Activated naive CD4-positive, alpha-beta T cell treated with anti-CD3 and anti-CD28 coated beads, Interleukin-2, amount 50 U/mL, for 24 hours (primary cell): ENCODE results near the gene HMCN2.

ENCODE experiments used
- H3K27ac Mint-ChIP-seq: one replicate; pipeline ENCODE4 v1.8.0; 2021; ENCODE audit warnings: mild to moderate bottlenecking, mixed read lengths
- H3K27me3 Mint-ChIP-seq: one replicate; pipeline ENCODE4 v1.8.0; 2021; ENCODE audit warnings: mixed read lengths
- H3K36me3 Mint-ChIP-seq: one replicate; pipeline ENCODE4 v1.8.0; 2021; ENCODE audit warnings: mixed read lengths
- H3K4me1 Mint-ChIP-seq: one replicate; pipeline ENCODE4 v1.8.0; 2021; ENCODE audit warnings: mixed read lengths
- H3K4me3 Mint-ChIP-seq: one replicate; pipeline ENCODE4 v1.8.0; 2021; ENCODE audit warnings: mild to moderate bottlenecking, mixed read lengths
- H3K9me3 Mint-ChIP-seq: one replicate; pipeline ENCODE4 v1.8.0; 2021; ENCODE audit warnings: mixed read lengths

HMCN2 gene

DNA sequence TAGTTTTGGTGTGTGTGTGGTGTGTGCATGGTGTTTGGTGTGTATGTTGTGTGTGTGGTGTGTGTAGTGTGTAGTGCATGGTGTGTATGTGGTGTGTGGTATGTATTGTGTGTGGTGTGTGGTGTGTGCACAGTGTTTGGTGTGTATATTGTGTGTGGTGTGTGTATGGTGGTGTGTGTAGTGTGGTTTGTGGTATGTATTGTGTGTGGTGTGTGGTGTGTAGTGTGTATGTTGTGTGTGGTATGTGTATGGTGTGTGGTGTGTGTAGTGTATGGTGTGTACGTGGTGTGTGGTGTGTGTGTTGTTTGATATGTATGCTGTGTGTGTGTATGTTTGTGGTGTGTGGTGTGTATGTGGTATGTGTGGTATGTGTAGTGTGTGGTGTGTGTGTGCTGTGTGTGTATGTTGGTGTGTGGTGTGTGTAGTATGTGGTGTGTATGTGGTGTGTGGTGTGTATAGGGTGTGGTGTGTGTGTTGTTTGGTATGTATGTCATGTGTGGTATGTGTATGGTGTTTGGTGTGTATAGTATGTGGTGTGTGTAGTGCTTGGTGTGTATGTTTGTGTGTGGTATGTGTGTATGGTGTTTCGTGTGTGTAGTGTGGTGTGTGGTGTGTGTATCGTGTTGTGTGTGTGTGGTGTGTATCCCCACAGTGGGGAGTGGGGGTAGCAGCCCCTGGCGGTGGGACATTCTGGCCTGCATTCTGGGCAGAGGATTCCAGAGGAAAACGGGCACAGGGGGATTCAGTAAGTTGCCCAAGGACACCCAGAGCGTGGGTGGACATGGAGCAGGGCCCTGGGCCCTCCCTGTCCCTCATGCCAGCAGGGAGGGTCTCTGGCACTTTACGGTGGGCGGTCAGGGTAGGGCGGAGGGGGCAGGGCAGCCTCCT, 79.7 kb downstream of the HMCN2 start:
- no peak overlapping the region for H3K4me3 Mint-ChIP-seq
- no peaks in the 10 kb centered on the region for H3K27me3 Mint-ChIP-seq
- no peak overlapping the region for H3K27ac Mint-ChIP-seq
- no peaks in the 10 kb centered on the region for H3K4me1 Mint-ChIP-seq
- H3K9me3 Mint-ChIP-seq: no peaks in the 10 kb centered on the region
- no peaks in the 10 kb centered on the region for H3K36me3 Mint-ChIP-seq

DNA sequence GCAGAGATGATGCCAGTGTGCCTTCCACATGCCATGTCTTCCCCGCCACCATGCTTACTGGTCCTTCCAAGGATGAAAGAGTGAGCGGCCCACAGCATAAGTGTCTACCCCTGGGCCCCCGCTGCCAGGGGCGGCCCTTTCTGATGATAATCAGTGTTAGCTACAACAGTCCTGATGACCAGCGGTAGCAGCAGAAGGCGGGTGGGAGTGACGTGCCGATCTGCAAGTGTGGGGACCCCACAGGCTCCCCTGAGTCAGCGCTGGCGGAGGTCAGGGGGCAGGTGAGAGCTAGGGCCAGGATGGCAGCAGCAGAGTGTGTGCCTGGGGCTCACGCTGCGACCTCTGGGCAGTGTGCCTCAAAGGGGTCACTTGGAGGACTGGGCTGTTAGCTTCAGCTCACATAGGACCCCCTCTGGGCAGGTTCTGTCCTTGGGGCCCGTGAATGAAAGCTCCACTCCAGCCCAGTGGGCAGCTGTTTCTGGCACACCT, 80.4 kb downstream of the HMCN2 start:
- Mint-ChIP-seq H3K9me3 (no peaks in the 10 kb centered on the region), H3K4me1 (no peaks in the 10 kb centered on the region), H3K27ac (no peak overlapping the region), H3K4me3 (no peak overlapping the region), H3K36me3 (no peaks in the 10 kb centered on the region), H3K27me3 (no peaks in the 10 kb centered on the region)

DNA sequence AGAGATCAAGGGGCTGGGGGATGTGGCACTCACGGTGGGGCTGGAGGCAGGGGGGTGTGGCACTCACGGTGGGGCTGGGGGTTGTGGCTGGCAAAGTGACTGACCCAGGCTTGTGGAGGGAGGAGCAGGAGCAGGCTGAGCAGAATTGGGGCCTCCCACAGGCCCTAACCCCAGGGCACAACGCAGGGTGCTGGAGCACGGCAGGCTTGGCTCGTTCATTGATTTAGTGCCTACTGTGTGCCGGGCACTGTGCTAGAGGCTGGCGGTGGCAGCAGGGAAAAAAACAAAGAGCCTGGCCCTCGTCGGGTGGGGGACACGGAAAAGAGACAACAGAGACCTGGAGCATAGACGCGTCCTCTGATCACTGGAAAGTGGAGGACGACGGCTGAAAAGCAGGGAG, 80.9 kb downstream of the HMCN2 start:
- no peaks in the 10 kb centered on the region for H3K36me3 Mint-ChIP-seq
- H3K4me3 Mint-ChIP-seq: no peak overlapping the region
- no peaks in the 10 kb centered on the region for H3K27me3 Mint-ChIP-seq

DNA sequence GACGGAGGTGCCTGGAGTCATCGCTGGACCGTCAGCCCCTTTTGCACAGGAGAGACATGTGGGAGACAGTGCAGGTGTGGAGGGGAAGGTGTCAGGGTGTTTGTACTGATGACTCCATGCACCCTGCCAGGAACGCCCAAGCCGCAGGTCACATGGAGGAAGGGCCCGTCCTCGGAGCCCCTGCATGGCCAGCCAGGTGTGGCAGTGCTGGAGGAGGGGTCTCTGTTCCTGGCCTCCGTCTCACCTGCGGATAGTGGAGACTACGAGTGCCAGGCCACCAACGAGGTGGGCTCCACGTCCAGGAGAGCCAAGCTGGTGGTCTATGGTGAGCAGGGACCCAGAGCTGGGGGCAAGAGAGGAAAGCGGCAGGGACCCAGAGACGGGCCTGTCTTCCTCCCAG, 81.5 kb downstream of the HMCN2 start:
- no peaks in the 10 kb centered on the region for H3K27me3 Mint-ChIP-seq

More for the DNA sequence above, 80.9 kb downstream of the HMCN2 start:
- Mint-ChIP-seq H3K27ac (no peak overlapping the region), H3K9me3 (no peaks in the 10 kb centered on the region), H3K4me1 (no peaks in the 10 kb centered on the region)

DNA sequence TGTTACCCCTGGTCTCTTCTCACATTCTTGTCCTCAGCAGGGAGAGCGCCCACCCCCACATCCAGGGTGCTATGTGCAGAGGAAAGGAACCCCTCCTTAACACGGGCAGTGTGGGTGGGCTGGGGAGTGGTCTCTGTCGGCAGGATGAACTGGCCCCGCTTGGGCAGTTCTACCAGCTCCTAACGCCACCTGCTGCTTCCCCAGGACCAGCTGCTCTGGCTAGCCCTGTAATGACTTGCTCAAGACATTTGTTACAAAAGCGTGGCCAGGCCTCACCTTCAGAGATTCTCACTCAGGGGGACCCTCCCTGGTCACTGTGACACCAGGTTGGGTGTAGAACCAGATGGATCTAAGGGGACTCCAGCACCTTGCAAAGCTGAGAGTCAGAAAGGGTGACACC, 82.4 kb downstream of the HMCN2 start:
- H3K9me3 Mint-ChIP-seq: no peaks in the 10 kb centered on the region
- no peaks in the 10 kb centered on the region for H3K27me3 Mint-ChIP-seq
- no peaks in the 10 kb centered on the region for H3K36me3 Mint-ChIP-seq
- H3K4me3 Mint-ChIP-seq: no peak overlapping the region
- H3K4me1 Mint-ChIP-seq: no peaks in the 10 kb centered on the region
- H3K27ac Mint-ChIP-seq: no peak overlapping the region

More for the DNA sequence above, 81.5 kb downstream of the HMCN2 start:
- no peaks in the 10 kb centered on the region for H3K36me3 Mint-ChIP-seq
- H3K27ac Mint-ChIP-seq: no peak overlapping the region
- H3K9me3 Mint-ChIP-seq: no peaks in the 10 kb centered on the region
- H3K4me1 Mint-ChIP-seq: no peaks in the 10 kb centered on the region
- no peak overlapping the region for H3K4me3 Mint-ChIP-seq

DNA sequence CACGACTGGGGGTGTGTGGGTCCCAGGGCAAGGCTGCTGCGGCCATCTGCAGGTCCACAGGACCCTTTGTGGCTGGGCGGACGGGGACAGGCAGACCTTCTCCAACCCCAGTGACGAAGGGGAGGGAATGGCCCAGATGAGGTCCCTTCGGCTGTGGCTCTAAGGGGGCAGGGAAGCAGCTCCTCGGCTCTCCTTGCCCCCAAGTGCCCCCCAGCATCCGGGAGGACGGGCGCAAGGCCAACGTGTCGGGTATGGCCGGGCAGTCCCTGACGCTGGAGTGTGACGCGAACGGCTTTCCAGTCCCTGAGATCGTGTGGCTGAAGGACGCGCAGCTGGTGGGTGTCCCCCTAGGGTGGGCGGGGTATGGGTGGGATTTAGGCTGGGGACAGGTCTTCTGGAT, 82.8 kb downstream of the HMCN2 start:
- H3K4me3 Mint-ChIP-seq: no peak overlapping the region
- H3K27me3 Mint-ChIP-seq: no peaks in the 10 kb centered on the region
- H3K4me1 Mint-ChIP-seq: no peaks in the 10 kb centered on the region
- peak overlapping the region; percentile 24 for H3K27ac Mint-ChIP-seq
- H3K36me3 Mint-ChIP-seq: no peaks in the 10 kb centered on the region
- H3K9me3 Mint-ChIP-seq: no peaks in the 10 kb centered on the region

DNA sequence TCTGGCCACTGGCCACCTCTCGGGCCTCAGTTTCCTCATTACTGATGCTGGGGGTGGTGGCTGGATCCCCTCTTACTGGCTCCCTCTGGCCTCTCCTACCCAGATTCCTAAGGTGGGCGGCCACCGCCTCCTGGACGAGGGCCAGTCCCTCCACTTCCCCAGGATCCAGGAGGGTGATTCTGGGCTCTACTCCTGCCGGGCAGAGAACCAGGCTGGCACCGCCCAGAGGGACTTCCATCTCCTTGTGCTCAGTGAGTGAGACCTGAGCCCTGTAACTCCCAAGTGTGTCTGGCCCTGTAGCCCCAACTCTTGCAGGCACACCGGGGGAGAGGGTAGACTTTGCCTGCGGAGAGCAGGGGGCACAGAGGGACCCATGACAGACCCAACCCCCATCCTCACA, 83.3 kb downstream of the HMCN2 start:
- Mint-ChIP-seq H3K27me3 (no peaks in the 10 kb centered on the region), H3K9me3 (no peaks in the 10 kb centered on the region), H3K4me3 (no peak overlapping the region), H3K4me1 (no peaks in the 10 kb centered on the region), H3K36me3 (no peaks in the 10 kb centered on the region), H3K27ac (no peak overlapping the region)

DNA sequence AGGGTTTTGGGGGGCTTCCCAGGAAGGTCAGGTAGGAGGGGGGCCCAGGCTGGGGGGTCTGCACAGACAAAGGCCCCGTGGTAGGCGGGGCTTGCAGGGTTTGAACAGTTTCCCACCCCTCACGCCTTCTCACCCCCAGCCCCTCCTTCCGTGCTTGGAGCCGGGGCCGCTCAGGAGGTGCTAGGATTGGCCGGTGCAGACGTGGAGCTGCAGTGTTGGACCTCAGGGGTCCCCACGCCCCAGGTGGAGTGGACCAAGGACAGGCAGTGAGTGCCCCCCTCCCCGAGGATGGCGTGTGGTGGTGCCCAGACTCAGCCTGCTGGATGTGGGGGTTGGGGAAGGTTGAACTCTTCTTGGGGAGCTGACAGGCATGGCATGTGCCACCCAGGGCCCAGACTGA, 83.8 kb downstream of the HMCN2 start:
- H3K4me3 Mint-ChIP-seq: no peak overlapping the region
- no peak overlapping the region for H3K27ac Mint-ChIP-seq
- no peaks in the 10 kb centered on the region for H3K36me3 Mint-ChIP-seq
- H3K27me3 Mint-ChIP-seq: no peaks in the 10 kb centered on the region
- no peaks in the 10 kb centered on the region for H3K9me3 Mint-ChIP-seq
- no peaks in the 10 kb centered on the region for H3K4me1 Mint-ChIP-seq

DNA sequence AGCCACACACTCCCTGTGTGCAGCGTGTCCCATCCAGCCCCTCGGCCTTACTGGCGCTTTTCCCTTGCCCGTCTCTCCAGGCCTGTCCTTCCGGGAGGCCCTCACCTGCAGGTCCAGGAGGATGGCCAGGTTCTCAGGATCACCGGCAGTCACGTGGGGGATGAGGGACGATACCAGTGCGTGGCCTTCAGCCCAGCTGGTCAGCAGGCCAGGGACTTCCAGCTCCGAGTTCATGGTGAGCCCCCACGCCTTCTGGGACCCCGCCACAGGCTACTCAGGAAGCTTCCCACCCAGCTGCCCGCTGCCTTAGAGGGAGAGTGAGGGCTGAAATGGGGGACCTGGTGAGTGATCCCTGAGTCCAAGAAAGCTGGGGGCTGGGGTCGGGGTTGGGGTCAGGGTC, 85.8 kb downstream of the HMCN2 start:
- H3K4me1 Mint-ChIP-seq: no peaks in the 10 kb centered on the region
- no peak overlapping the region for H3K4me3 Mint-ChIP-seq
- no peak overlapping the region for H3K27ac Mint-ChIP-seq
- H3K27me3 Mint-ChIP-seq: no peaks in the 10 kb centered on the region
- no peaks in the 10 kb centered on the region for H3K36me3 Mint-ChIP-seq
- no peaks in the 10 kb centered on the region for H3K9me3 Mint-ChIP-seq

DNA sequence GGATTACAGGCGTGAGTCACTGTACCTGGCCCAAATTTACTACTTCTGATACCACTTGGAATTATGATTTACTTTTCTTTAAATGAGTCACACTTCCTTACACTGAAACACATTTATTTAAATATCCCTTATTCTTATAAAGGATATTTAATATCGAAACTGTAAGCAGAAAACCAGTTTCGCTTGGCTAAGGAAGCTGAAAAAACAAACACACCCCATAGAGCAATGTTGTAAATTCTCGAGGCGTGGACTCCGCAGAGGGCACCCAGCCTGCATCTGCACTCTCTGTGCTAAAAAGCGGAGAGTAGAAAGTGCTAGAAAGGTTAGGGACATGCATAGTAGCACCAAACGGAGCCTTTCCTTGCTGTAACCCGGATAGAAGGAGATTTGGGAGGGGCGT, 86.5 kb downstream of the HMCN2 start:
- H3K4me3 Mint-ChIP-seq: no peak overlapping the region
- no peaks in the 10 kb centered on the region for H3K27me3 Mint-ChIP-seq
- H3K27ac Mint-ChIP-seq: no peak overlapping the region
- no peaks in the 10 kb centered on the region for H3K4me1 Mint-ChIP-seq
- H3K9me3 Mint-ChIP-seq: no peaks in the 10 kb centered on the region
- no peaks in the 10 kb centered on the region for H3K36me3 Mint-ChIP-seq

DNA sequence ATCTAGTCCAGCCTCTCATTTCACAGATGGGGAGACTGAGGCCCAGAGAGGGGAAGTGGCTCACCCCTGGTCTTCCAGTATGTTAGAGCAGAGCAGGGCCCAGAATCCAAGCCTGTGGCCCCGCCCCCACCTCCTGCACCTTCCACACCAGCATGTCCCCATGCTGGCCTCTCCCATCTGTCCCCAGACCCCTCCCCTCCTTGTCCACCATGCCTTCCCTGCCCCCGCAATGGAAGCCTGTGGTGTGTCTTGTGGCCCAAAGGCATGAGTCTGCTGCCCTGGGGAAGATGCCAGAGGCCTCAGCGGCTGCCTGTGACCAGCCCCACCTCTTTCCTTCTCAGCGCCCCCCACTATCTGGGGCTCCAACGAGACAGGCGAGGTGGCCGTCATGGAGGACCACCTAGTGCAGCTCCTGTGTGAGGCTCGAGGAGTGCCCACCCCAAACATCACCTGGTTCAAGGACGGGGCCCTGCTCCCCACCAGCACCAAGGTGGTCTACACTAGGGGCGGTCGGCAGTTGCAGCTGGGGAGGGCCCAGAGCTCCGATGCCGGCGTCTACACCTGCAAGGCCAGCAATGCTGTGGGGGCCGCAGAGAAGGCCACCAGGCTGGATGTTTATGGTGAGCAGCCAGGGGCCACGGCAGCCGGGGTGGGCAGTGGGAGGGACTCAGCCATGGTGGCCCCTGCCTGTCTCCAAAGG, 87.2 kb downstream of the HMCN2 start:
- Mint-ChIP-seq H3K36me3 (no peaks in the 10 kb centered on the region), H3K9me3 (no peaks in the 10 kb centered on the region), H3K27ac (no peak overlapping the region), H3K4me1 (no peaks in the 10 kb centered on the region), H3K4me3 (no peak overlapping the region), H3K27me3 (no peaks in the 10 kb centered on the region)

DNA sequence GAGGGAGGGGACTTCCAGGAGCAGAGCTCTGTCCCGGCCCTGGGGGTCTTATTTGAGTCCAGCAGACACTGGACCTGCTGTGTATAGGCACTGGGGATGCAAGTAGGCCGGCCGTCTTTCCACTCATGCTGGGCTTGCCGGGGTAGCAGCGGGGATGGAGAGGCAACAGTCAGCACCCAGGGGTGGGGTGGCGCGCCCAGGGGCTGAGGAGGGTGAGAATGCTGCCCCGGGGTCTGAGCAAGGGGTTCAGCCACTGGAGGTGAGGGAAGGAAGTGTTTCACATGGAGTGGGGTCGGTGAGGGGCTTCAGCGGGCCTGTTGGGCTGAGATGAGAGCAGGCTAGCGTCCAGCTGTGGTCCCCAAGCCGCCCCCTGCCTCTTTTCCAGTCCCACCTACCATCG, 88.8 kb downstream of the HMCN2 start:
- Mint-ChIP-seq H3K4me3 (no peak overlapping the region), H3K27me3 (no peaks in the 10 kb centered on the region), H3K9me3 (no peaks in the 10 kb centered on the region), H3K36me3 (no peaks in the 10 kb centered on the region), H3K4me1 (no peaks in the 10 kb centered on the region), H3K27ac (no peak overlapping the region)

DNA sequence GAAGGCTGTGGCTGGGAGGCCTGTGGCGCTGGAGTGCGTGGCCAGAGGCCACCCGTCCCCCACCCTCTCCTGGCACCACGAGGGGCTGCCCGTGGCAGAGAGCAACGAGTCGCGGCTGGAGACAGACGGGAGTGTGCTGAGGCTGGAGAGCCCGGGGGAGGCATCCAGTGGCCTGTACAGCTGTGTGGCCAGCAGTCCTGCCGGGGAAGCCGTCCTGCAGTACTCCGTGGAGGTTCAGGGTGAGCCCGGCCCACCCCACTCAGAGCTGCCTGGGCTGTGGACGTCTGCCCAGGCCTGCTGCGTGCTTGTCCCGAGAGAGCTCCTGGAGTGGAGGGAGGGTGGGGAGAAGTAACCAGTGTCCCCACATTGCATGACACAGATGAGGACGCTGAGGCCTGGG, 89.2 kb downstream of the HMCN2 start:
- no peak overlapping the region for H3K4me3 Mint-ChIP-seq
- H3K27ac Mint-ChIP-seq: no peak overlapping the region
- no peaks in the 10 kb centered on the region for H3K4me1 Mint-ChIP-seq
- no peaks in the 10 kb centered on the region for H3K36me3 Mint-ChIP-seq
- no peaks in the 10 kb centered on the region for H3K27me3 Mint-ChIP-seq
- H3K9me3 Mint-ChIP-seq: no peaks in the 10 kb centered on the region

DNA sequence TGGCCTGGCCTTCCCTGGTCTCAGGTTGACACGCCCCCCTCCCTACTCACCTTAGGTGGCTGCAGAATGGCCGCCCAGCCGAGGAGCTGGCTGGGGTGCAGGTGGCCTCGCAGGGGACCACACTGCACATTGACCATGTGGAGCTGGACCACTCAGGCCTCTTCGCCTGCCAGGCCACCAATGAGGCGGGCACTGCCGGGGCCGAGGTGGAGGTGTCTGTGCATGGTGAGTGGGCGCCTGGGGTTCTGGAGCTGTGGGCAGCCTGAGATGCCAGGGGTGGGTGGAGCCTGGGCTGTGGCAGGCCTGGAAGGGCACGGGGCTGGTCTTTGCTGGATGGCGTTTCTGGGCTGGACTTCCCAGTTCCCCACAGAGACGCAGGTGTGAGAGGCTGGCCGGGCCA, 90.5 kb downstream of the HMCN2 start:
- Mint-ChIP-seq H3K9me3 (no peaks in the 10 kb centered on the region), H3K4me3 (no peak overlapping the region), H3K27ac (no peak overlapping the region), H3K4me1 (no peaks in the 10 kb centered on the region), H3K36me3 (no peaks in the 10 kb centered on the region), H3K27me3 (no peaks in the 10 kb centered on the region)

DNA sequence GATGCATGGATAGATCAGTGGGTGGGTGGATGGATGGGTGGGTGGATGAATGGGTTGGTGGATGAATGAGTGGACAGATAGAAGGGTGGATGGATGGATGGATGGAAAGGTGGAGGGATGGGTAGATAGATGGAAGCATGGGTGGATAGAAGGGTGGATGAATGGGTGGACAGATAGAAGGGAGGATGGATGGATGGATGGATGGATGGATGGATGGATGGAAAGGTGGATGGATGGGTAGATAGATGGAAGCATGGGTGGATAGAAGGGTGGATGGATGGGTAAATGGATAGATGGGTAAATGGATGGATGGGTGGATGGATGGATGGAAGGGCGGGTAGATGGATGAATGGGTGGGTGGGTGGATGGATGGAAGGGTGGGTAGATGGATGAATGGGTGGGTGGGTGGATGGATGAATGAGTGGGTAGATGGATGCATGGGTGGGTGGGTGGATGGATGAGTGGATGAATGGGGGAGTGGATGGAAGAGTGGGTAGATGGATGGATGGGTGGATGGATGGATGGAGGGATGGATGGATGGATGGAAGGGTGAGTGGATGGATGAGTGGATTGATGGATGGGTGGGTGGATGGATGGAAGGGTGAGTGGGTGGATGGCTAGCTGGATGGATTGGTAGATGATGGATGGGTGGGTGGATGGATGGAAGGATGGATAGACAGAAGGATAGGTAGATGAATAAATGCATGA, 91.5 kb downstream of the HMCN2 start:
- Mint-ChIP-seq H3K27ac (no peak overlapping the region), H3K9me3 (no peaks in the 10 kb centered on the region), H3K27me3 (no peaks in the 10 kb centered on the region), H3K4me1 (no peaks in the 10 kb centered on the region), H3K36me3 (no peaks in the 10 kb centered on the region), H3K4me3 (no peak overlapping the region)

DNA sequence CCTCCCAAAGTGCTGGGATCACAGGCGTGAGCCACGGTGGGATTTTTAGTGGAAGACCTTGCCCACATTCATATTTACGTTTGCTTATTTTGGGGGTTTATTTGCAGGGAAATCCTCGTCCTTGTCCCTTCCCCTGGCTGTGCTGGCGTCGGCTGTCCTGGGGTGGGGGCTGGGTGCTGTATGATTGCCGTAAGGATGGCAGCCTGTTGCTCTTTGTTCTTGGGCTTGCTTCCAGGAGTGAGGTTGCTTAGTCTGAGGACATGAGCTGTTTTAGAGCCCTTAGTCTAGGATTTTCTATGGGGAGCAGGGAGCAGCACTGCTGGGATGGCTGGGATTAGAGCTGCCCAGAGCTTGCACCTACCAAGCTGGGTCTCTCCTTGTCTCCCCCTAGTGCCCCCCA, 93.4 kb downstream of the HMCN2 start:
- Mint-ChIP-seq H3K36me3 (no peaks in the 10 kb centered on the region), H3K27me3 (no peaks in the 10 kb centered on the region), H3K4me3 (no peak overlapping the region), H3K27ac (no peak overlapping the region), H3K4me1 (no peaks in the 10 kb centered on the region), H3K9me3 (no peaks in the 10 kb centered on the region)
